GM23338 (cell line): Measurements from ENCODE around the gene DEK. TPM values are rescaled to one million over a fixed set of nuclear protein-coding genes. Genes with fewer than 3 reads are reported as not detected.
A peak's percentile ranks its signal among the peaks of the same experiment; 100 is the strongest.

Experiments
- ATAC-seq: fragments of 200-7000 bp; cut with Tn5 transposase; 3 replicates; pipeline ENCODE4 v1.9.1; 2020
- DNase-seq: peaks from one replicate; pipeline ENCODE4 v3.0.0-alpha.2; 2015; ENCODE audit warnings: low spot score
- H2AFZ ChIP-seq: fragments of 200-600 bp; sonication (generic); 2 replicates; pipeline ENCODE4 v1.8.0; 2016; ENCODE audit warnings: antibody characterized with exemption, mild to moderate bottlenecking, moderate library complexity
- H3F3A ChIP-seq: fragments of 200-600 bp; sonication (generic); replicated peaks from 2 replicates; pipeline ENCODE4 v1.8.0; 2017; ENCODE audit warnings: antibody characterized with exemption, mixed run types, low read depth
- H3K27ac ChIP-seq: fragments of 200-600 bp; sonication (generic); 2 replicates; pipeline ENCODE4 v1.6.1; 2016; ENCODE audit warnings: low read depth
- H3K27me3 ChIP-seq: fragments of 200-600 bp; sonication (generic); 2 replicates; pipeline ENCODE4 v1.8.0; 2016; ENCODE audit warnings: mild to moderate bottlenecking, mixed run types, moderate library complexity; ENCODE audit not compliant: insufficient read depth
- H3K36me3 ChIP-seq: fragments of 200-600 bp; sonication (generic); 2 replicates; pipeline ENCODE4 v1.8.0; 2016; ENCODE audit warnings: mild to moderate bottlenecking; ENCODE audit not compliant: insufficient read depth
- H3K4me1 ChIP-seq: fragments of 200-600 bp; sonication (generic); 2 replicates; pipeline ENCODE4 v1.8.0; 2016; ENCODE audit warnings: mild to moderate bottlenecking, moderate library complexity; ENCODE audit not compliant: insufficient read depth
- H3K4me2 ChIP-seq: fragments of 200-600 bp; sonication (generic); 2 replicates; pipeline ENCODE4 v1.7.1; 2017; ENCODE audit warnings: mixed run types
- H3K4me3 ChIP-seq: fragments of 200-600 bp; sonication (generic); 2 replicates; pipeline ENCODE4 v1.6.1; 2016; ENCODE audit warnings: mixed run types
- H3K79me2 ChIP-seq: fragments of 200-600 bp; sonication (generic); replicated peaks from 2 replicates; pipeline ENCODE4 v1.8.0; 2017; ENCODE audit warnings: mild to moderate bottlenecking; ENCODE audit not compliant: insufficient read depth
- H3K9me2 ChIP-seq: fragments of 200-600 bp; sonication (generic); 2 replicates; pipeline ENCODE4 v1.8.0; 2017; ENCODE audit not compliant: insufficient read depth
- H4K20me1 ChIP-seq: fragments of 200-600 bp; sonication (generic); replicated peaks from 2 replicates; pipeline ENCODE4 v1.8.0; 2017; ENCODE audit warnings: mild to moderate bottlenecking; ENCODE audit not compliant: insufficient read depth
- H3K27ac Mint-ChIP-seq: 2 replicates; pipeline ENCODE4 v1.8.0; 2020; ENCODE audit warnings: inconsistent platforms, mild to moderate bottlenecking, moderate library complexity, mixed read lengths
- H3K27me3 Mint-ChIP-seq: 3 replicates; pipeline ENCODE4 v1.8.0; 2022; ENCODE audit warnings: low read depth, mild to moderate bottlenecking, moderate library complexity, mixed read lengths, inconsistent platforms; ENCODE audit not compliant: insufficient read depth, poor library complexity
- H3K36me3 Mint-ChIP-seq: 3 replicates; pipeline ENCODE4 v1.8.0; 2021; ENCODE audit warnings: low read depth, mild to moderate bottlenecking, inconsistent platforms, moderate library complexity, mixed read lengths
- H3K4me1 Mint-ChIP-seq: 3 replicates; pipeline ENCODE4 v1.8.0; 2020; ENCODE audit warnings: mild to moderate bottlenecking, inconsistent platforms, mixed read lengths
- H3K4me3 Mint-ChIP-seq: 3 replicates; pipeline ENCODE4 v1.8.0; 2021; ENCODE audit warnings: moderate library complexity, mild to moderate bottlenecking, inconsistent platforms, mixed read lengths
- H3K9me3 Mint-ChIP-seq: 3 replicates; pipeline ENCODE4 v1.8.0; 2020; ENCODE audit warnings: moderate library complexity, mild to moderate bottlenecking, inconsistent platforms, mixed read lengths
- CREB1 ChIP-seq: fragments of 250-450 bp; sonication (Bioruptor Pico); IDR thresholded peaks from 2 replicates; pipeline ENCODE4 v1.5.0; 2020; ENCODE audit warnings: low read depth, mild to moderate bottlenecking, moderate library complexity
- CTCF ChIP-seq, 2 experiments: fragments of 200-600 bp in 1 of 2; sonication (generic) in 1 of 2; conservative IDR thresholded peaks; 2 replicates each; pipeline versions ENCODE4 v1.5.1 to v1.6.1; 2016 to 2017; ENCODE audit warnings: antibody characterized with exemption in 2 of 2, low read depth in 2 of 2, mild to moderate bottlenecking in 2 of 2, moderate library complexity in 1 of 2
- ETS1 ChIP-seq: IDR thresholded peaks from 2 replicates; pipeline ENCODE4 v1.6.1; 2016; ENCODE audit warnings: antibody characterized with exemption
- EZH2 ChIP-seq: fragments of 200-600 bp; sonication (generic); IDR thresholded peaks from one replicate; pipeline ENCODE4 v1.8.0; 2017; ENCODE audit warnings: antibody characterized with exemption, mild to moderate bottlenecking, low read depth; ENCODE audit not compliant: unreplicated experiment
- EZH2phosphoT487 ChIP-seq: fragments of 200-600 bp; sonication (generic); IDR thresholded peaks from one replicate; pipeline ENCODE4 v1.8.1; 2018; ENCODE audit warnings: antibody characterized with exemption; ENCODE audit not compliant: unreplicated experiment
- JUNB ChIP-seq: IDR thresholded peaks from one replicate; pipeline ENCODE4 v1.6.1; 2016; ENCODE audit warnings: antibody characterized with exemption; ENCODE audit not compliant: unreplicated experiment
- NANOG ChIP-seq: IDR thresholded peaks from 2 replicates; pipeline ENCODE4 v1.6.1; 2016; ENCODE audit warnings: antibody characterized with exemption, borderline replicate concordance
- POLR2AphosphoS5 ChIP-seq: IDR thresholded peaks from 2 replicates; pipeline ENCODE4 v1.6.1; 2016; ENCODE audit warnings: antibody characterized with exemption, low read depth
- REST ChIP-seq: IDR thresholded peaks from one replicate; pipeline ENCODE4 v1.6.1; 2018; ENCODE audit warnings: antibody characterized with exemption; ENCODE audit not compliant: unreplicated experiment
- STAT1 ChIP-seq: IDR thresholded peaks from one replicate; pipeline ENCODE4 v1.6.1; 2016; ENCODE audit warnings: antibody characterized with exemption; ENCODE audit not compliant: unreplicated experiment
- ZNF114 ChIP-seq: fragments of 250-450 bp; sonication (Bioruptor Pico); IDR thresholded peaks from 2 replicates; pipeline ENCODE4 v1.5.0; 2020; ENCODE audit warnings: mild to moderate bottlenecking, moderate library complexity
- ZNF331 ChIP-seq: fragments of 250-450 bp; sonication (Bioruptor Pico); IDR thresholded peaks from 2 replicates; pipeline ENCODE4 v1.5.0; 2020; ENCODE audit warnings: low read depth, mild to moderate bottlenecking, moderate library complexity
- ZNF462 ChIP-seq: fragments of 250-450 bp; sonication (Bioruptor Pico); IDR thresholded peaks from 2 replicates; pipeline ENCODE4 v1.5.0; 2020; ENCODE audit warnings: mild to moderate bottlenecking, moderate library complexity
- polyA plus RNA-seq: library from polyadenylated mRNA; unstranded; fragments of >200 nt; fragmentation: Nextera tagmentation; extraction: Ambion mirVana; gene quantifications from 2 replicates; pipeline ENCODE4 v1.2.1, GENCODE V29; 2016
- total RNA-seq: library from RNA; depleted of rRNA; stranded (reverse); fragments of >200 nt; shearing (Covaris generic); gene quantifications from 2 replicates; pipeline ENCODE4 v1.2.3, GENCODE V29; 2014

The DEK gene
- total and polyA plus RNA-seq, 2 experiments from 2014 or later: 218 to 582 TPM

GRCh38 chr6:18241208-18242038 is 22.9 kb downstream of the DEK start:
- Histone ChIP-seq H3K36me3 (peaks cover 40% of the 10 kb centered on the region), H3F3A (no peaks in the 10 kb centered on the region), H3K79me2 (peaks cover 99% of the 10 kb centered on the region), H3K4me2 (no peak overlapping the region), H3K27me3 (no peaks in the 10 kb centered on the region), H2AFZ (no peak overlapping the region), H3K27ac (peak overlapping the region; percentile 3; the same call in 1 of the 2 replicates), H3K4me1 (no peaks in the 10 kb centered on the region), H4K20me1 (peaks cover 16% of the 10 kb centered on the region), H3K4me3 (no peak overlapping the region), H3K9me2 (no peaks in the 10 kb centered on the region)
- no peak for ATAC-seq
- Mint-ChIP-seq H3K36me3 (peaks cover 92% of the 10 kb centered on the region), H3K4me1 (peaks cover 28% of the 10 kb centered on the region; the same call in 2 of the 3 replicates), H3K4me3 (no peak overlapping the region), H3K9me3 (no peaks in the 10 kb centered on the region), H3K27me3 (peaks cover 6% of the 10 kb centered on the region), H3K27ac (peak overlapping the region; percentile 33)
- TF ChIP-seq EZH2 (no peak), NANOG (no peak), ZNF331 (no peak), CTCF (conservative IDR thresholded peaks at IDR 0.05; ENCODE audit: low read depth in 2 of 2) (no peak), ETS1 (no peak), JUNB (no peak), EZH2phosphoT487 (no peak), STAT1 (no peak), POLR2AphosphoS5 (no peak), REST (no peak), ZNF114 (CRISPR knock-in tag) (no peak), CREB1 (CRISPR knock-in tag) (no peak), ZNF462 (CRISPR knock-in tag) (no peak)
- DNase-seq: no peak
